GM12878 (cell line): Measurements from ENCODE around the gene RHBDF2. TPM values are rescaled to one million over a fixed set of nuclear protein-coding genes. Genes with fewer than 3 reads are reported as not detected.

ENCODE experiments used
- ATF7 ChIP-seq: fragments of 450-650 bp; IDR thresholded peaks from 2 replicates; pipeline ENCODE4 v1.6.1; 2016; ENCODE audit warnings: low read depth, mild to moderate bottlenecking
- BMI1 ChIP-seq: fragments of 450-650 bp; IDR thresholded peaks from 2 replicates; pipeline ENCODE4 v1.6.1; 2016; ENCODE audit warnings: mild to moderate bottlenecking, moderate library complexity, borderline replicate concordance
- CHD1 ChIP-seq: IDR thresholded peaks from 2 replicates; pipeline ENCODE4 v1.6.1; 2012; ENCODE audit warnings: low read depth, low read length, improper control_type of control experiment
- EED ChIP-seq: sonication (generic); IDR thresholded peaks from 2 replicates; pipeline ENCODE4 v1.6.1; 2016; ENCODE audit warnings: antibody characterized with exemption, low read depth
- EZH2 ChIP-seq: IDR thresholded peaks from 2 replicates; pipeline ENCODE4 v1.6.1; 2012; ENCODE audit warnings: low read depth, mild to moderate bottlenecking, control low read depth, inconsistent platforms, low read length, borderline replicate concordance; ENCODE audit not compliant: control insufficient read depth
- GATAD2B ChIP-seq: fragments of 450-650 bp; conservative IDR thresholded peaks from 2 replicates; pipeline ENCODE4 v1.6.1; 2017; ENCODE audit warnings: low read depth, mild to moderate bottlenecking, moderate library complexity
- HSF1 ChIP-seq: fragments of 150-350 bp; IDR thresholded peaks from 2 replicates; pipeline ENCODE4 v1.6.1; 2014; ENCODE audit warnings: mild to moderate bottlenecking, low read depth, low read length
- IRF4 ChIP-seq: IDR thresholded peaks from 2 replicates; pipeline ENCODE4 v1.6.1; 2011; ENCODE audit warnings: low read depth, low read length
- NFIC ChIP-seq: IDR thresholded peaks from 2 replicates; pipeline ENCODE4 v1.6.1; 2012; ENCODE audit warnings: low read depth, mild to moderate bottlenecking, inconsistent platforms, low read length, moderate library complexity
- NFXL1 ChIP-seq: fragments of 450-650 bp; IDR thresholded peaks from 2 replicates; pipeline ENCODE4 v1.6.1; 2017; ENCODE audit warnings: antibody characterized with exemption, mild to moderate bottlenecking, borderline replicate concordance
- PKNOX1 ChIP-seq: fragments of 450-650 bp; IDR thresholded peaks from 2 replicates; pipeline ENCODE4 v1.6.1; 2016; ENCODE audit warnings: mild to moderate bottlenecking
- POLR2AphosphoS5 ChIP-seq: IDR thresholded peaks from 2 replicates; pipeline ENCODE4 v1.6.1; 2011; ENCODE audit warnings: mild to moderate bottlenecking, low read length, inconsistent platforms
- RCOR1 ChIP-seq: conservative IDR thresholded peaks from 2 replicates; pipeline ENCODE4 v1.6.1; 2012; ENCODE audit warnings: low read depth, low read length, improper control_type of control experiment
- RELB ChIP-seq: fragments of 450-650 bp; IDR thresholded peaks from 2 replicates; pipeline ENCODE4 v1.6.1; 2017; ENCODE audit warnings: low read depth, mild to moderate bottlenecking, moderate library complexity
- SIX5 ChIP-seq: IDR thresholded peaks from 2 replicates; pipeline ENCODE4 v1.6.1; 2011; ENCODE audit warnings: mild to moderate bottlenecking, low read depth, low read length, moderate library complexity; ENCODE audit not compliant: severe bottlenecking
- SKIL ChIP-seq: fragments of 450-650 bp; IDR thresholded peaks from 2 replicates; pipeline ENCODE4 v1.6.1; 2017; ENCODE audit warnings: mild to moderate bottlenecking, low read depth, inconsistent platforms; ENCODE audit not compliant: poor library complexity, severe bottlenecking
- SMARCA5 ChIP-seq: fragments of 450-650 bp; IDR thresholded peaks from 2 replicates; pipeline ENCODE4 v1.6.1; 2017; ENCODE audit warnings: mild to moderate bottlenecking
- SMC3 ChIP-seq: IDR thresholded peaks from 2 replicates; pipeline ENCODE4 v1.6.1; 2011; ENCODE audit warnings: low read length, improper control_type of control experiment, borderline replicate concordance
- SPI1 ChIP-seq: IDR thresholded peaks from 2 replicates; pipeline ENCODE4 v1.6.1; 2011; ENCODE audit warnings: low read depth, mild to moderate bottlenecking, low read length, moderate library complexity, borderline replicate concordance; ENCODE audit not compliant: insufficient read depth
- SREBF1 ChIP-seq: IDR thresholded peaks from 2 replicates; pipeline ENCODE4 v1.6.1; 2012; ENCODE audit warnings: mild to moderate bottlenecking, low read length
- SREBF2 ChIP-seq: IDR thresholded peaks from 2 replicates; pipeline ENCODE4 v1.6.1; 2012; ENCODE audit warnings: mild to moderate bottlenecking, low read length
- SRF ChIP-seq, 2 experiments: IDR thresholded peaks; 2 replicates each; pipeline ENCODE4 v1.6.1; 2011; ENCODE audit warnings: low read depth in 2 of 2, low read length in 2 of 2, mild to moderate bottlenecking in 1 of 2, moderate library complexity in 1 of 2
- TCF3 ChIP-seq: IDR thresholded peaks from 2 replicates; pipeline ENCODE4 v1.6.1; 2012; ENCODE audit warnings: low read depth, mild to moderate bottlenecking, low read length, borderline replicate concordance; ENCODE audit not compliant: insufficient read depth
- YY1 ChIP-seq: IDR thresholded peaks from 2 replicates; pipeline ENCODE4 v1.6.1; 2011; ENCODE audit warnings: low read depth, mild to moderate bottlenecking, low read length
- ZNF622 ChIP-seq: fragments of 450-650 bp; IDR thresholded peaks from 2 replicates; pipeline ENCODE4 v1.6.1; 2017; ENCODE audit warnings: mild to moderate bottlenecking, inconsistent platforms
- polyA plus RNA-seq, 11 experiments: library from polyadenylated mRNA; depleted of rRNA in 4 of 11; unstranded in 6 of 11; stranded (reverse) in 5 of 11; fragments of >200 nt; fragmentation: Nextera tagmentation in 4 of 11; fragmentation: Illumina TruSeq in 1 of 11; extraction: Ambion mirVana in 4 of 11; extraction: Trizol in 1 of 11; gene quantifications; 1 replicate in 1 of 11; 2 replicates in 10 of 11; pipeline versions ENCODE4 v1.2.1 to v1.2.3, GENCODE V29; 2011 to 2016; ENCODE audit warnings: inconsistent platforms in 2 of 11, missing spikeins in 2 of 11, low read depth in 1 of 11
- total RNA-seq, 4 experiments: library from RNA; depleted of rRNA in 3 of 4; stranded (reverse); fragments of >200 nt in 3 of 4; fragmentation: Illumina TruSeq in 1 of 4; extraction: Trizol in 1 of 4; gene quantifications; 2 replicates each; pipeline versions ENCODE4 v1.2.1 to v1.2.3, GENCODE V29; 2013 to 2021

The RHBDF2 gene
- total and polyA plus RNA-seq, 10 of the 15 experiments (the other 5 are each of a cell fraction or from before 2014, with no cell fraction given), result 0.97 to 43.0 (median 18.7) TPM

- TF ChIP-seq EZH2, result no peak
- TF ChIP-seq SIX5, result no peak
- TF ChIP-seq NFIC, result no peak
- TF ChIP-seq YY1, result no peak
- no peak for TF ChIP-seq SREBF2
- no peak for TF ChIP-seq NFXL1
- TF ChIP-seq ATF7, result 0 out of 2 replicates have a peak, but pooled peaks have one; percentile 16
- no peak for TF ChIP-seq SMARCA5
- no peak for TF ChIP-seq IRF4
- peak; percentile 54 for TF ChIP-seq RELB
- no peak for TF ChIP-seq SKIL
- no peak for TF ChIP-seq ZNF622
- peak; percentile 78 for TF ChIP-seq EED
- 0 out of 2 replicates have a peak, but pooled peaks have one; percentile 16 for TF ChIP-seq TCF3
- no peak for TF ChIP-seq BMI1
- TF ChIP-seq SREBF1, result no peak
- TF ChIP-seq GATAD2B, result peak; percentile 81
- TF ChIP-seq SMC3, result no peak
- TF ChIP-seq RCOR1, result no peak
- no peak for TF ChIP-seq CHD1
- TF ChIP-seq POLR2AphosphoS5, result peak; percentile 51; the same call in 1 of the 2 replicates
- TF ChIP-seq HSF1, result no peak
- TF ChIP-seq PKNOX1, result peak; percentile 30; the same call in 1 of the 2 replicates
- TF ChIP-seq SRF (IDR thresholded peaks at IDR 0.05; ENCODE audit: low read depth in 2 of 2, low read length in 2 of 2), result no peak
- no peak for TF ChIP-seq SPI1
These were observed 3.0 kb downstream of the RHBDF2 start (continued) for GRCh38 chr17:76497979-76498875.
